Psoas muscle (tissue), 8 donors: ENCODE measurements around the gene PDGFD. TPM values are rescaled to one million over a fixed set of nuclear protein-coding genes. Genes with fewer than 3 reads are reported as not detected.

Source experiments
- ATAC-seq, 4 donors: fragments of 200-7000 bp; cut with Tn5 transposase; one replicate each; pipeline ENCODE4 v1.9.1; 2020; ENCODE audit warnings: moderate library complexity in 3 of 4, mild to moderate bottlenecking in 2 of 4
- DNase-seq, 2 donors: peaks; one replicate each; pipeline ENCODE4 v3.0.0-alpha.2; 2020
- H3K27ac ChIP-seq: fragments of 200-600 bp; one replicate; pipeline ENCODE4 v1.8.0; 2022
- H3K27me3 ChIP-seq, 3 donors: fragments of 200-600 bp in 1 of 3; one replicate each; pipeline versions ENCODE4 v1.6.1 to v1.8.0; 2013 to 2022; ENCODE audit warnings: low read length in 2 of 3, mild to moderate bottlenecking in 2 of 3, moderate library complexity in 1 of 3; ENCODE audit not compliant: insufficient read depth in 3 of 3
- H3K36me3 ChIP-seq, 2 donors: fragments of 200-600 bp in 1 of 2; one replicate each; pipeline versions ENCODE4 v1.6.1 to v1.8.0; 2013 to 2022; ENCODE audit warnings: low read depth in 1 of 2, mild to moderate bottlenecking in 1 of 2, moderate library complexity in 1 of 2; ENCODE audit not compliant: insufficient read depth in 1 of 2
- H3K4me1 ChIP-seq: fragments of 200-600 bp; one replicate; pipeline ENCODE4 v1.8.0; 2022
- H3K4me3 ChIP-seq: fragments of 200-600 bp; one replicate; pipeline ENCODE4 v1.8.0; 2022; ENCODE audit warnings: mild to moderate bottlenecking
- H3K9me3 ChIP-seq: fragments of 200-600 bp; one replicate; pipeline ENCODE4 v1.8.0; 2022
- WGBS, 3 donors: extraction: QIAGEN DNeasy Blood & Tissue Kit; methylation state at CpG; one replicate each; pipeline versions ENCODE4 v1.1.6 to v1.1.7; 2013; 5-methylcytosine and 5-hydroxymethylcytosine counted together
- intact Hi-C, 2 donors: fragments of 100-400 bp; cut with DNase I; formaldehyde crosslinking; loops; one replicate each; pipeline versions ENCODE4 v1.11.0 to v1.14.2; 2022
- polyA plus RNA-seq, 3 donors: library from polyadenylated mRNA; stranded (reverse); fragments of 200-250 nt; gene quantifications; one replicate each; pipeline ENCODE4 v1.2.3, GENCODE V29; 2013
- total RNA-seq, 4 donors: library from RNA; stranded (reverse); fragmentation: NEBNext Ultra II Directional in 2 of 4; extraction: Animal tissue kit (Norgen Biotek cat#: 25700) in 2 of 4; gene quantifications; one replicate each; pipeline versions ENCODE4 v1.2.1 to v1.2.4, GENCODE V29; 2021 to 2023
- TF ChIP-seq, protein P1 (sequence below): fragments of 200-600 bp; IDR thresholded peaks from one replicate; pipeline ENCODE4 v1.8.0; 2022; ENCODE audit warnings: antibody characterized with exemption
- donor health status: healthy with polysubstance abuse.
- donor health status: DM: no; HTN: no; CAD: no; lungs with moderate emphysema.
- donor health status: Bipolar disorder and iron deficiency.
- donor health status: healthy.
- donor health status: DM: yes; HTN: yes; CAD: no.
- donor health status: DM: no; HTN: no; CAD: no.
- donor health status: DM: no; HTN: no; CAD: no.
- donor health status: DM: yes; HTN: yes; CAD: no.

Gene PDGFD
- total and polyA plus RNA-seq, 7 donors: 0.53 to 5.6 (median 1.2) TPM

DNA sequence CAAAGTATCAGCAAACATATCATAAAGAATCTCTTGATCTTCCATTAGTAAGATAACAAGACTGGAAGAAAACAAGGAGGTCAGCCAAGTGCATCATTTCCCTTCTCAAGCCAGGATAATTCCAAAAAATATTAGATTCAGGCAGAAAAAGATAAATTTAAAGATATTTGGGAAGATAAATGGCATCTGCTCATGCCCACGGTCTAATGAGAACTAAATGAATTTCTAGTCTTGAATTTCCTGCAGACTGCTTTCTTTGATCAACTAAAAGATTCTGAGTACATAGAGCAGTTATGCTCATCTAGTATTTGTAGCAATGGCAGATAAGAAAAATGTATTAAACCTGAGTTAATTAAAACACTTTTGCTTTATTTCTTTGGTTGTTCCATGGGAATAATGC is 96.4 kb downstream of the PDGFD start:
- Histone ChIP-seq H3K4me3 (no peak overlapping the region), H3K4me1 (no peaks in the 10 kb centered on the region), H3K27ac (no peak overlapping the region), H3K9me3 (no peaks in the 10 kb centered on the region), H3K27me3 (no peaks in the 10 kb centered on the region), H3K36me3 (no peaks in the 10 kb centered on the region)
- TF ChIP-seq, protein P1, sequence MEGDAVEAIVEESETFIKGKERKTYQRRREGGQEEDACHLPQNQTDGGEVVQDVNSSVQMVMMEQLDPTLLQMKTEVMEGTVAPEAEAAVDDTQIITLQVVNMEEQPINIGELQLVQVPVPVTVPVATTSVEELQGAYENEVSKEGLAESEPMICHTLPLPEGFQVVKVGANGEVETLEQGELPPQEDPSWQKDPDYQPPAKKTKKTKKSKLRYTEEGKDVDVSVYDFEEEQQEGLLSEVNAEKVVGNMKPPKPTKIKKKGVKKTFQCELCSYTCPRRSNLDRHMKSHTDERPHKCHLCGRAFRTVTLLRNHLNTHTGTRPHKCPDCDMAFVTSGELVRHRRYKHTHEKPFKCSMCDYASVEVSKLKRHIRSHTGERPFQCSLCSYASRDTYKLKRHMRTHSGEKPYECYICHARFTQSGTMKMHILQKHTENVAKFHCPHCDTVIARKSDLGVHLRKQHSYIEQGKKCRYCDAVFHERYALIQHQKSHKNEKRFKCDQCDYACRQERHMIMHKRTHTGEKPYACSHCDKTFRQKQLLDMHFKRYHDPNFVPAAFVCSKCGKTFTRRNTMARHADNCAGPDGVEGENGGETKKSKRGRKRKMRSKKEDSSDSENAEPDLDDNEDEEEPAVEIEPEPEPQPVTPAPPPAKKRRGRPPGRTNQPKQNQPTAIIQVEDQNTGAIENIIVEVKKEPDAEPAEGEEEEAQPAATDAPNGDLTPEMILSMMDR: no peak
- WGBS, 3 donors: 49 to 67% (median 63%) methylated on average over 1 of the region's 1 CpG
- intact Hi-C loops: no loop called here
- ATAC-seq: no peak
- no peak for DNase-seq

DNA sequence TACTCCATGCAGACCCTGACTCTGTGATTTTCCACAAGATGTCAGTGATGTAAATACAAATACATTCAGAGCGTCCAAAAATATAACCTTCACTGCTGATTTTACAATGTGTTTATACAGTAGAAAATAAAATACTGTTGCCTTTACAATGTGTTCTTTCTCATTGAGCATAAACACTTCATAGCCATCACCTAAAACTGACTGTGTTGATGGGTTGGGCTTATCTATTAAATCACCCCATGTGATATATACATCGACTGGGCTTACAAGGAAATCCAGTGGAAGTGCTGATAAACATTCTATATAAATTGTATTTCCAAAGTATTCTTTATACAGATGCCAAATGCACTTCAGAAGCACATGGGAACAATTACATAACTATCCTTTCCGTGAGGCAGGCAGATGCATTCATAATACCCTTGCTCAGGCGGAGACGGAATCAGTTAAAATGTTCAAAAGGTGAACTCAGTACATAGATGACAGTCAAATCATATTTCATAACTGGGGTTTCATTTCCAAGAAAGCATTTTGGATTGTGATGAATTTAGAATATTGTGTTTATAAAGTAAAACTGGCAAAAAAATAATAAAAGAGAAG is 99.8 kb downstream of the PDGFD start:
- ATAC-seq (no peak), DNase-seq (no peak)
- WGBS, 3 donors: 85 to 91% (median 88%) methylated on average over 5 of the region's 5 CpGs
- no peak overlapping the region for H3K27ac ChIP-seq
- TF ChIP-seq, protein P1: no peak
- no peaks in the 10 kb centered on the region for H3K4me1 ChIP-seq
- no peaks in the 10 kb centered on the region for H3K9me3 ChIP-seq
- H3K36me3 ChIP-seq: no peaks in the 10 kb centered on the region
- no peak overlapping the region for H3K4me3 ChIP-seq
- no peaks in the 10 kb centered on the region for H3K27me3 ChIP-seq
- intact Hi-C loops: no loop called here

- ATAC-seq (peak in 2 of 4 donors; percentile 35 to 58), DNase-seq (no peak)
- Histone ChIP-seq H3K4me1 (no peaks in the 10 kb centered on the region), H3K36me3 (no peaks in the 10 kb centered on the region), H3K27me3 (no peaks in the 10 kb centered on the region), H3K4me3 (no peak overlapping the region), H3K27ac (no peak overlapping the region), H3K9me3 (no peaks in the 10 kb centered on the region)
- intact Hi-C loops: no loop called here
- TF ChIP-seq, protein P1: no peak
- WGBS, 3 donors: 81 to 82% (median 82%) methylated on average over 9 of the region's 9 CpGs
Observed at GRCh38 chr11:104061853-104062521, 102.0 kb downstream of the PDGFD start.

GRCh38 chr11:104060820-104061219 is 103.1 kb downstream of the PDGFD start:
- no peaks in the 10 kb centered on the region for H3K36me3 ChIP-seq
- intact Hi-C loops: no loop called here
- TF ChIP-seq, protein P1: no peak
- no peak for DNase-seq
- 75 to 84% (median 78%) methylated on average over 1 of the region's 1 CpG for WGBS, 3 donors
- no peak overlapping the region for H3K27ac ChIP-seq
- ATAC-seq: no peak
- no peaks in the 10 kb centered on the region for H3K9me3 ChIP-seq
- no peaks in the 10 kb centered on the region for H3K27me3 ChIP-seq
- no peak overlapping the region for H3K4me3 ChIP-seq
- no peaks in the 10 kb centered on the region for H3K4me1 ChIP-seq
